HG03460 (cell line): Measurements from ENCODE around the gene NCOA3.

Experiments used
- ATAC-seq: cut with Tn5 transposase; IDR thresholded peaks from one replicate; pipeline ENCODE4 v1.9.1; 2021; ENCODE audit not compliant: unreplicated experiment

Gene NCOA3

GRCh38 chr20:47676219-47676721 is 174.6 kb downstream of the NCOA3 start:
- ATAC-seq: no peak

GRCh38 chr20:47676912-47677634 is 175.4 kb downstream of the NCOA3 start:
- ATAC-seq: no peak

GRCh38 chr20:47677635-47678453 is 176.2 kb downstream of the NCOA3 start:
- ATAC-seq: no peak

- no peak for ATAC-seq
Measured at GRCh38 chr20:47678536-47678935, 176.8 kb downstream of the NCOA3 start.

GRCh38 chr20:47679462-47679861 is 177.8 kb downstream of the NCOA3 start:
- no peak for ATAC-seq

GRCh38 chr20:47680804-47681529 is 179.3 kb downstream of the NCOA3 start:
- ATAC-seq: no peak

- no peak for ATAC-seq
Measured at GRCh38 chr20:47682028-47682783, 180.5 kb downstream of the NCOA3 start.

- no peak for ATAC-seq
Measured at GRCh38 chr20:47682916-47683315, 181.2 kb downstream of the NCOA3 start.

- no peak for ATAC-seq
Measured at GRCh38 chr20:47684306-47685080, 182.8 kb downstream of the NCOA3 start.

GRCh38 chr20:47686545-47686944 is 184.9 kb downstream of the NCOA3 start:
- ATAC-seq: no peak

- no peak for ATAC-seq
Measured at GRCh38 chr20:47687095-47687987, 185.7 kb downstream of the NCOA3 start.

- no peak for ATAC-seq
Measured at GRCh38 chr20:47688385-47689381, 187.0 kb downstream of the NCOA3 start.

GRCh38 chr20:47689731-47690130 is 188.0 kb downstream of the NCOA3 start:
- no peak for ATAC-seq

- no peak for ATAC-seq
Measured at GRCh38 chr20:47691625-47692024, 189.9 kb downstream of the NCOA3 start.

- no peak for ATAC-seq
Measured at GRCh38 chr20:47694021-47694818, 192.5 kb downstream of the NCOA3 start.

GRCh38 chr20:47696856-47697255 is 195.2 kb downstream of the NCOA3 start:
- ATAC-seq: no peak

GRCh38 chr20:47698142-47698541 is 196.5 kb downstream of the NCOA3 start:
- ATAC-seq: no peak
